Measurements from ENCODE around the gene PLCD3. TPM values are rescaled to one million over a fixed set of nuclear protein-coding genes. Genes with fewer than 3 reads are reported as not detected.

PLCD3 gene
- total RNA-seq, 4 donors from 2014 or later, result 1.5 to 90.8 (median 8.9) TPM

GRCh38 chr17:45171338-45172231 is 39.3 kb upstream of the PLCD3 start:
- Histone ChIP-seq H3K27me3 (no peaks in the 10 kb centered on the region), H3K9me3 (no peaks in the 10 kb centered on the region), H3K4me1 (peaks cover 5 to 19% of the 10 kb centered on the region in 2 donors), H3K36me3 (no peaks in the 10 kb centered on the region), H3K27ac (peak overlapping the region; percentile 85 to 88), H3K4me3 (peak overlapping the region; percentile 25)
- intact Hi-C loops (cut with DNase I; ENCODE audit: low total_unique reads), result no loop called here
- no peak for TF ChIP-seq POLR2A (IDR thresholded peaks at IDR 0.05)
- no peak for TF ChIP-seq CTCF (IDR thresholded peaks at IDR 0.05)
- peak; percentile 39 to 63 for DNase-seq

GRCh38 chr17:45170931-45171337 is 38.6 kb upstream of the PLCD3 start:
- intact Hi-C loops (cut with DNase I; ENCODE audit: low total_unique reads), result no loop called here
- H3K27me3 ChIP-seq, result no peaks in the 10 kb centered on the region
- H3K36me3 ChIP-seq, result no peaks in the 10 kb centered on the region
- peak; percentile 55 to 71 for DNase-seq
- H3K9me3 ChIP-seq, result no peaks in the 10 kb centered on the region
- peak overlapping the region in 1 of 2 donors; percentile 25 for H3K4me3 ChIP-seq
- TF ChIP-seq CTCF (IDR thresholded peaks at IDR 0.05) (no peak), POLR2A (IDR thresholded peaks at IDR 0.05) (no peak)
- H3K4me1 ChIP-seq, result peaks cover 5 to 19% of the 10 kb centered on the region in 2 donors
- peak overlapping the region; percentile 85 to 88 for H3K27ac ChIP-seq

GRCh38 chr17:45170280-45170930 is 38.1 kb upstream of the PLCD3 start:
- H3K4me3 ChIP-seq, result no peak overlapping the region
- no peaks in the 10 kb centered on the region for H3K27me3 ChIP-seq
- TF ChIP-seq POLR2A (IDR thresholded peaks at IDR 0.05), result no peak
- no peak for TF ChIP-seq CTCF (IDR thresholded peaks at IDR 0.05)
- intact Hi-C loops (cut with DNase I; ENCODE audit: low total_unique reads), result no loop called here
- H3K9me3 ChIP-seq, result no peaks in the 10 kb centered on the region
- H3K4me1 ChIP-seq, result peaks cover 5 to 19% of the 10 kb centered on the region in 2 donors
- H3K36me3 ChIP-seq, result no peaks in the 10 kb centered on the region
- peak overlapping the region; percentile 85 to 88 for H3K27ac ChIP-seq
- no peak for DNase-seq

- no peaks in the 10 kb centered on the region for H3K9me3 ChIP-seq
- DNase-seq, result no peak
- no peak overlapping the region for H3K27ac ChIP-seq
These were observed 36.9 kb upstream of the PLCD3 start for GRCh38 chr17:45168991-45169752.

More at GRCh38 chr17:45168991-45169752, 36.9 kb upstream of the PLCD3 start:
- TF ChIP-seq CTCF (IDR thresholded peaks at IDR 0.05), result no peak
- no peak for TF ChIP-seq POLR2A (IDR thresholded peaks at IDR 0.05)
- no peak overlapping the region for H3K4me3 ChIP-seq
- no peaks in the 10 kb centered on the region for H3K27me3 ChIP-seq
- H3K4me1 ChIP-seq, result peaks cover 5 to 19% of the 10 kb centered on the region in 2 donors
- no peaks in the 10 kb centered on the region for H3K36me3 ChIP-seq
- intact Hi-C loops (cut with DNase I; ENCODE audit: low total_unique reads), result no loop called here
